Skeletal muscle tissue (tissue), 4 donors: ENCODE data around the gene LAMP2. TPM values are rescaled to one million over a fixed set of nuclear protein-coding genes. Genes with fewer than 3 reads are reported as not detected.
"Not testable (repeated sequence)": the region's sequence is repeated elsewhere in the genome, so short reads cannot be mapped to it uniquely, and the experiment has no call there.

Experiments used
- H3K27ac ChIP-seq: one replicate; pipeline ENCODE4 v1.7.0; 2013; ENCODE audit warnings: mild to moderate bottlenecking, low read depth, low read length, inconsistent platforms
- H3K27me3 ChIP-seq, 3 donors: one replicate each; pipeline ENCODE4 v1.7.0; 2013; ENCODE audit warnings: low read length in 3 of 3; ENCODE audit not compliant: control insufficient read depth in 3 of 3, insufficient read depth in 3 of 3
- H3K36me3 ChIP-seq, 3 donors: one replicate each; pipeline ENCODE4 v1.7.0; 2013; ENCODE audit warnings: low read length in 3 of 3; ENCODE audit not compliant: control insufficient read depth in 3 of 3, insufficient read depth in 3 of 3
- H3K4me1 ChIP-seq, 3 donors: one replicate each; pipeline ENCODE4 v1.7.0; 2013; ENCODE audit warnings: low read length in 3 of 3, mild to moderate bottlenecking in 3 of 3; ENCODE audit not compliant: control insufficient read depth in 3 of 3, insufficient read depth in 3 of 3
- H3K4me3 ChIP-seq, 3 donors: one replicate each; pipeline ENCODE4 v1.7.0; 2013; ENCODE audit warnings: low read length in 3 of 3
- H3K9ac ChIP-seq, 3 donors: one replicate each; pipeline ENCODE4 v1.7.0; 2013; ENCODE audit warnings: low read length in 3 of 3, mild to moderate bottlenecking in 3 of 3, moderate library complexity in 2 of 3, low read depth in 1 of 3
- H3K9me3 ChIP-seq, 3 donors: one replicate each; pipeline ENCODE4 v1.7.0; 2013; ENCODE audit warnings: low read length in 3 of 3; ENCODE audit not compliant: control insufficient read depth in 3 of 3
- total RNA-seq: library from RNA; depleted of rRNA; stranded (reverse); fragments of >200 nt; gene quantifications from one replicate; pipeline ENCODE4 v1.2.3, GENCODE V29; 2014
- donor health status: Osteomylitis.

LAMP2 gene
- total RNA-seq, 1 donor from 2014 or later, result 83.0 TPM

DNA sequence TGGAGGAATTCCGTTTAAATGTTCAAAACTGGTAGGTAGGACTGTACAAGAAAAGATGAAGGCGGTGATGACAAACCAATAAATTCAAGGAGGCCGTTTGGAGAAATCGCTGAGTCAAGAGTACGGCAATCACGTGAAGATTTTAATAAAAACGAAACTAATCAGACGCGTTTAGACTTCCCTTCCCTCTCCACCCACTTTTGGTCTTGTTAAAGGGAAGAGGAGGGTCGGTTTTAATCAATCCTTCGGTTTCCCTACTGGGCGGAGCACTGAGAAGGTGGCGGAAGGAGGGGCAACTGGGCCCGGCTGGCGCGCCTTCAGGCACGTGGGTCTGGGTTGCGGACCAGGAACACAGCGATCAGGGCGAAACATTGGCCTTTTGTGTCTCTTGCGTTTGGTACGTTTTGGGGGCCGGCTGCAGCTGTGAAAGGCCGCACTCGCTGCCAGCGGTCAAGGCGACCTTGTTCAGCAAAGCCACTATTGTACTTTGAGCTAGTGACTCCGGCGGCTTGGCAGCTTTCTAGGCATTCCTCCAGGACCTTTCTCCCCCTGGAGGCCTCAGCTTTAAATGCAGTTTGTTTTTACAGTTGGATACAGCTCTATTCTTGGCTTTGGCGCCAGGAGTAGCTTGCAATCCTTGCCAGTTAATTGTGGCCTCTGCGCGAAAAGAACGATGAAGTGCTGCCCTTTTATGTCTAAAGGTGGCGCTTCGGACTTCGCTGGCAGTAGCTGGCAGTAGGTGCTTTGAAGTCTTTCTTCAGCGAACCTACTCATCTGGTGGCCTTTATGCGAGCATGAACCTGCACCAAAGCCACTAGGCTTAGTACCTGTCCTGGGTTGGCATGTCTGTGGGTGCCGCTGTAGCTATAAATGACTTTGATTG lies 16.8 kb upstream of the LAMP2 start:
- Histone ChIP-seq H3K36me3 (no peaks in the 10 kb centered on the region), H3K27me3 (no peaks in the 10 kb centered on the region), H3K9me3 (no peaks in the 10 kb centered on the region), H3K9ac (peak overlapping the region; percentile 55 to 88 (median 80)), H3K4me1 (peaks cover 3 to 7% (median 5%) of the 10 kb centered on the region in 3 donors), H3K4me3 (peak overlapping the region; percentile 73 to 77 (median 75)), H3K27ac (peak overlapping the region; percentile 88)

GRCh38 chrX:120485315-120485637 lies 16.2 kb upstream of the LAMP2 start:
- Histone ChIP-seq H3K36me3 (no peaks in the 10 kb centered on the region), H3K4me1 (peaks cover 3 to 7% (median 5%) of the 10 kb centered on the region in 3 donors), H3K9ac (peak overlapping the region; percentile 55 to 88 (median 80)), H3K27me3 (no peaks in the 10 kb centered on the region), H3K4me3 (peak overlapping the region; percentile 73 to 77 (median 75)), H3K9me3 (no peaks in the 10 kb centered on the region), H3K27ac (peak overlapping the region; percentile 88)

GRCh38 chrX:120477453-120477852 lies 8.4 kb upstream of the LAMP2 start:
- no peak overlapping the region for H3K27ac ChIP-seq
- no peaks in the 10 kb centered on the region for H3K36me3 ChIP-seq
- H3K4me3 ChIP-seq, result no peak overlapping the region
- H3K27me3 ChIP-seq, result no peaks in the 10 kb centered on the region
- no peaks in the 10 kb centered on the region for H3K9me3 ChIP-seq
- no peaks in the 10 kb centered on the region for H3K4me1 ChIP-seq
- no peak overlapping the region for H3K9ac ChIP-seq

DNA sequence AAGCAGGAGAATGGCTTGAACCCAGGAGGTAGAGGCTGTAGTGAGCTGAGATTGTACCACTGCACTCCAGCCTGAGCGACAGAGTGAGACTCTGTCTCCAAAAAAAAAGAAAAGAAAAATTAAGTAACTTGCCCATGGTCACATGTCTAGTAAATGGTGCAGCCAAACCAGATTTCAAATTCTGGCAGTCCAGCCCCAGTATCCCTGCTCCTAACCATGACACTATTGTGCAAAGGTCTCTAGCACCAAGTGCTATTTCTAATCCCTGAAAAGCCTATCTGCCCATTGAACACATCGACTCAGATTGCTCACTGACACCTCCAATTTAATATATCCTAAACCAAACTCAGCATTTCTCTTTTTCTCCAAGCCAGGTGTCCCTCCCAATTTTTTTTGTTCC lies 7.6 kb upstream of the LAMP2 start:
- no peak overlapping the region for H3K4me3 ChIP-seq
- H3K9ac ChIP-seq, result no peak overlapping the region
- H3K27ac ChIP-seq, result no peak overlapping the region
- no peaks in the 10 kb centered on the region for H3K4me1 ChIP-seq
- no peaks in the 10 kb centered on the region for H3K27me3 ChIP-seq
- no peaks in the 10 kb centered on the region for H3K36me3 ChIP-seq
- no peaks in the 10 kb centered on the region for H3K9me3 ChIP-seq

DNA sequence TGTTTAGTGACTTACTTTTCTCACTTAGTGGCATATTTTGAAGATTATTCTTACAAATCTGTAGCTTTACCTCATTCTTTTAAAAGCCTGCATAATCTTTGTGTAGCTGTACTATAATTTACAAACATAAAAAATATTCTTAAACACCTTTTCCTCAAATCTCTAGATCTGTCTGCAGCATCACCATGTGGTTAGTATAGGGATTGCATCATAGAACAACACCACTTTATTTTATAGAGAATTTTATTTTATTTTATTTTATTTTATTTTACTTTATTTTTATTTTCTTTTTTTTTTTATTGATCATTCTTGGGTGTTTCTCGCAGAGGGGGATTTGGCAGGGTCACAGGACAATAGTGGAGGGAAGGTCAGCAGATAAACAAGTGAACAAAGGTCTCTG lies 6.4 kb upstream of the LAMP2 start:
- not testable (repeated sequence) for H3K4me1 ChIP-seq, H3K4me3 ChIP-seq, H3K9me3 ChIP-seq, H3K27me3 ChIP-seq, H3K27ac ChIP-seq, H3K9ac ChIP-seq, H3K36me3 ChIP-seq

- Histone ChIP-seq H3K27me3 (no peaks in the 10 kb centered on the region), H3K27ac (no peak overlapping the region), H3K9me3 (no peaks in the 10 kb centered on the region), H3K4me1 (no peaks in the 10 kb centered on the region), H3K9ac (no peak overlapping the region), H3K36me3 (no peaks in the 10 kb centered on the region), H3K4me3 (no peak overlapping the region)
Observed at GRCh38 chrX:120474085-120474484, 5.0 kb upstream of the LAMP2 start.

- not testable (repeated sequence) for H3K9ac ChIP-seq
Observed at GRCh38 chrX:120469657-120470056, 561 bp upstream of the LAMP2 start.

DNA sequence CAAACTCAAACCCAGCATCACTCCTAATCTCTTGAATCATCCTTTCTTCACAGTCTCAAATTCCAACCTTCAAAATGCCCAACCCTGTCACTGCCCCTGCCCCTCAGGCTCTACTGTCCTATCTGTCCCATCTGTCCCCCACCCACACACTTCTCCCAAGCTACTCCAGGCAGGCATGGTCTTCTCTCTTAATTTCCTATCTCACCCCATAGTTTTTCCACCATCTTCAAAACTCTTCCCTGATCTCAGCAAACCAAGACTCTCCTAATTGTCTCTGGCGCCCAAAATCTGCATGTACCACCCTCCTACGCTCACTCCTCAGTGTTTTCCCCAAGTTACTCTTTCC lies 644 bp downstream of the LAMP2 start:
- peaks cover 2 to 11% (median 8%) of the 10 kb centered on the region in 3 donors for H3K4me1 ChIP-seq
- H3K9me3 ChIP-seq, result no peaks in the 10 kb centered on the region
- peak overlapping the region; percentile 64 to 91 (median 81) for H3K4me3 ChIP-seq
- H3K36me3 ChIP-seq, result no peaks in the 10 kb centered on the region
- peak overlapping the region; percentile 98 for H3K27ac ChIP-seq
- peak overlapping the region; percentile 86 to 92 (median 87) for H3K9ac ChIP-seq
- H3K27me3 ChIP-seq, result no peaks in the 10 kb centered on the region

More at GRCh38 chrX:120469657-120470056, 561 bp upstream of the LAMP2 start:
- not testable (repeated sequence) for H3K36me3 ChIP-seq, H3K4me3 ChIP-seq, H3K27ac ChIP-seq, H3K9me3 ChIP-seq, H3K4me1 ChIP-seq, H3K27me3 ChIP-seq

DNA sequence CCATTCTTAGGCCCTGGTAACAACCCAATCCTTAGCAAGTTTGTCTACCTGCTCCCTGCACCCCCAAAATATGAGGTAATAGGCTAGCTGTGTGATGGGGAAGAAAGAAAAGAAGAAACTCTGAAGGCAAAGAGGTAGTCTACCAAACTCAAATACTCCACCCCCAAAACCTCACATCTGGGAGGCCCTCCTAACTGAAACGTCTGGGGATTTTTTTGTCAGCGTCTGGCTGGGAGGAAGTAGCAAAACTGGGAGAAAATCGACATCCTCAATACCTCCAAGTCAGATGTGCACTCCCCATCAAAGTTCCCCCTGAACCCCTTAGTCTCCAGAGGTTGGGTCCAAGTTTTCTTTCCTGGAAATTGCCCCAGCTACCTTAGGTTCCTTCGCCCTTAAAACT lies 1.0 kb downstream of the LAMP2 start:
- H3K9me3 ChIP-seq, result no peaks in the 10 kb centered on the region
- H3K4me3 ChIP-seq, result peak overlapping the region; percentile 64 to 91 (median 81)
- peak overlapping the region; percentile 86 to 92 (median 87) for H3K9ac ChIP-seq
- H3K4me1 ChIP-seq, result peaks cover 4 to 12% (median 8%) of the 10 kb centered on the region in 3 donors
- no peaks in the 10 kb centered on the region for H3K27me3 ChIP-seq
- H3K27ac ChIP-seq, result peak overlapping the region; percentile 98
- no peaks in the 10 kb centered on the region for H3K36me3 ChIP-seq

DNA sequence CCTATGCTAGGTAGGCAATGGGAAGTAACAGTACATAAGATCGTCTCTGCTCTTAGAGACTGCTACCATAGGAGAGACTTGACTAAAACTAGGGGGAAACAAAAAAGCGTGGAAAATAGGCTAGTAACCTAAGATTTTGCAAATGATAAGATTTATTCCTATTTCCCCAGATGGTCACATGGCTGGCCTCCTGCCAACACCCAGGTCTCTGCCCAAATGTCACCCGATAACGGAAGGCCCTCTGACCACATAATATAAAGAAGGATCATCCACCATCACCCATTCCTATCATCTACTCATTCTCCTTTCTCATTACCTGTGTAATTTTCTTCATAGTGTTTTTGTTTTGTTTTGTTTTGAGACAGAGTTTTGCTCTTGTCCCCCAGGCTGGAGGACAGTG lies 4.7 kb downstream of the LAMP2 start:
- no peaks in the 10 kb centered on the region for H3K9me3 ChIP-seq
- peak overlapping the region in 2 of 3 donors; percentile 21 to 31 for H3K4me3 ChIP-seq
- no peaks in the 10 kb centered on the region for H3K36me3 ChIP-seq
- peak overlapping the region; percentile 8 for H3K27ac ChIP-seq
- no peak overlapping the region for H3K9ac ChIP-seq
- no peaks in the 10 kb centered on the region for H3K27me3 ChIP-seq
- H3K4me1 ChIP-seq, result peaks cover 10 to 22% (median 11%) of the 10 kb centered on the region in 3 donors
